T-helper 22 cell (primary cell): ENCODE results near the gene STK32C.
"Not testable (repeated sequence)": the region's sequence is repeated elsewhere in the genome, so short reads cannot be mapped to it uniquely, and the experiment has no call there.

Experiments used
- DNase-seq: peaks from one replicate; pipeline ENCODE4 v3.0.0-alpha.2; 2020; ENCODE audit warnings: low read depth

Gene STK32C

GRCh38 chr10:132317477-132317876 lies 9.7 kb upstream of the STK32C start:
- not testable (repeated sequence) for DNase-seq

GRCh38 chr10:132316133-132316532 lies 8.4 kb upstream of the STK32C start:
- no peak for DNase-seq

- DNase-seq = not testable (repeated sequence)
Measured at GRCh38 chr10:132314881-132315280, 7.1 kb upstream of the STK32C start.

- no peak for DNase-seq
Measured at GRCh38 chr10:132314336-132314735, 6.6 kb upstream of the STK32C start.

- no peak for DNase-seq
Measured at GRCh38 chr10:132313865-132314264, 6.1 kb upstream of the STK32C start.

- no peak for DNase-seq
Measured at GRCh38 chr10:132313305-132313704, 5.6 kb upstream of the STK32C start.

GRCh38 chr10:132311338-132311939 lies 3.7 kb upstream of the STK32C start:
- no peak for DNase-seq

- no peak for DNase-seq
Measured at GRCh38 chr10:132310701-132311337, 3.1 kb upstream of the STK32C start.

- DNase-seq = no peak
Measured at GRCh38 chr10:132309879-132310591, 2.3 kb upstream of the STK32C start.

GRCh38 chr10:132309471-132309865 lies 1.7 kb upstream of the STK32C start:
- no peak for DNase-seq

- no peak for DNase-seq
Measured at GRCh38 chr10:132308587-132309470, 1.1 kb upstream of the STK32C start.

- peak; percentile 12 for DNase-seq
Measured at GRCh38 chr10:132306864-132307751, 642 bp downstream of the STK32C start.

GRCh38 chr10:132306343-132306685 lies 1.4 kb downstream of the STK32C start:
- no peak for DNase-seq

GRCh38 chr10:132305654-132306342 lies 2.0 kb downstream of the STK32C start:
- no peak for DNase-seq

GRCh38 chr10:132304756-132305509 lies 2.8 kb downstream of the STK32C start:
- DNase-seq = no peak

- no peak for DNase-seq
Measured at GRCh38 chr10:132303361-132304115, 4.2 kb downstream of the STK32C start.

GRCh38 chr10:132302421-132303310 lies 5.1 kb downstream of the STK32C start:
- no peak for DNase-seq
